Heart right ventricle (tissue), 16 donors: ENCODE data around the gene ECPAS. TPM values are rescaled to one million over a fixed set of nuclear protein-coding genes. Genes with fewer than 3 reads are reported as not detected.

ENCODE experiments used
- ATAC-seq, 8 donors: fragments of 200-7000 bp; cut with Tn5 transposase; one replicate each; pipeline ENCODE4 v1.9.1; 2020; ENCODE audit warnings: mild to moderate bottlenecking in 8 of 8, moderate library complexity in 8 of 8, moderate number of reproducible peaks in 1 of 8
- DNase-seq, 2 donors: peaks; one replicate each; pipeline ENCODE4 v3.0.0-alpha.2; 2020
- H3K27ac ChIP-seq, 10 donors: fragments of 200-600 bp; sonication (generic) in 2 of 10; one replicate each; pipeline versions ENCODE4 v1.5.0 to v1.8.0; 2020 to 2022; ENCODE audit warnings: mild to moderate bottlenecking in 3 of 10
- H3K27me3 ChIP-seq, 7 donors: fragments of 200-600 bp; one replicate each; pipeline ENCODE4 v1.8.0; 2021 to 2022; ENCODE audit warnings: mild to moderate bottlenecking in 2 of 7
- H3K36me3 ChIP-seq, 9 donors: fragments of 200-600 bp; sonication (generic) in 1 of 9; one replicate each; pipeline versions ENCODE4 v1.5.0 to v1.8.0; 2020 to 2022; ENCODE audit warnings: mild to moderate bottlenecking in 2 of 9
- H3K4me1 ChIP-seq, 9 donors: fragments of 200-600 bp; sonication (generic) in 1 of 9; one replicate each; pipeline versions ENCODE4 v1.5.0 to v1.8.0; 2020 to 2022; ENCODE audit warnings: mild to moderate bottlenecking in 4 of 9
- H3K4me3 ChIP-seq, 10 donors: fragments of 200-600 bp; sonication (generic) in 2 of 10; one replicate each; pipeline versions ENCODE4 v1.5.0 to v1.8.0; 2020 to 2022; ENCODE audit warnings: mild to moderate bottlenecking in 7 of 10, moderate library complexity in 2 of 10
- H3K9me3 ChIP-seq, 11 donors: fragments of 200-600 bp in 10 of 11; sonication (generic) in 2 of 11; one replicate each; pipeline versions ENCODE4 v1.5.0 to v1.8.0; 2013 to 2022; ENCODE audit warnings: mild to moderate bottlenecking in 2 of 11, control low read depth in 1 of 11, moderate library complexity in 1 of 11
- WGBS, 2 donors: extraction: QIAGEN DNeasy Blood & Tissue Kit; methylation state at CpG; one replicate each; pipeline ENCODE4 v1.1.7; 2013; ENCODE audit warnings: inconsistent platforms in 1 of 2; 5-methylcytosine and 5-hydroxymethylcytosine counted together
- intact Hi-C, 10 donors: fragments of 100-400 bp; cut with DNase I; formaldehyde crosslinking; loops; one replicate each; pipeline versions ENCODE4 v1.11.1 to v1.14.2; 2022
- polyA plus RNA-seq, 2 donors: library from polyadenylated mRNA; stranded (reverse); fragments of 200-250 nt; gene quantifications; one replicate each; pipeline ENCODE4 v1.2.3, GENCODE V29; 2013
- total RNA-seq, 10 donors: library from RNA; stranded (reverse); fragmentation: NEBNext Ultra II Directional in 3 of 10; extraction: Animal tissue kit (Norgen Biotek cat#: 25700) in 3 of 10; gene quantifications; one replicate each; pipeline versions ENCODE4 v1.2.1 to v1.2.4, GENCODE V29; 2021 to 2023
- TF ChIP-seq, protein P1 (sequence below), 9 donors: fragments of 200-600 bp; sonication (generic) in 2 of 9; IDR thresholded peaks; one replicate each; pipeline versions ENCODE4 v1.5.0 to v1.8.0; 2021 to 2022; ENCODE audit warnings: antibody characterized with exemption in 9 of 9, mild to moderate bottlenecking in 5 of 9, moderate library complexity in 1 of 9
- donor health status: Arrhythmogenic right ventricular cardiomyopathy.
- donor health status: ischemic (EF 13 %, LVEDD 7.1; RV severe dilation, severe dysfunction).
- donor health status: healthy with polysubstance abuse.
- donor health status: DM: no; HTN: yes; CAD: no.
- donor health status: DM: no; HTN: no; CAD: no.
- donor health status: ischemic (EF 25% LVEDD 6.9; RV normal size, moderate dysfunction).
- donor health status: ischemic (EF 25% LVEDD 5.7; RV mildly dilated, moderate dysfunction).
- donor health status: healthy.
- donor health status: DM: yes; HTN: yes; CAD: no.
- donor health status: Ischemic cardiomyopathy.
- donor health status: ischemic (EF 35%, LVEDD 5.7; RV mildly dilated, moderate dysfunction).
- donor health status: nonischemic (EF 11% LVEDD 7.7; RV severe dilation, severe dysfunction).
- donor health status: DM: yes; HTN: yes; CAD: no.
- donor health status: PGD.
- donor health status: ischemic (EF 29% LVEDD 5.4; RV normal size, mild dysfunction).
- donor health status: nonischemic (EF 23%, LVEDD 6.1; RV moderate dilation, normal function).

Gene ECPAS
- total and polyA plus RNA-seq, 12 donors, result 20.6 to 128 (median 108) TPM

DNA sequence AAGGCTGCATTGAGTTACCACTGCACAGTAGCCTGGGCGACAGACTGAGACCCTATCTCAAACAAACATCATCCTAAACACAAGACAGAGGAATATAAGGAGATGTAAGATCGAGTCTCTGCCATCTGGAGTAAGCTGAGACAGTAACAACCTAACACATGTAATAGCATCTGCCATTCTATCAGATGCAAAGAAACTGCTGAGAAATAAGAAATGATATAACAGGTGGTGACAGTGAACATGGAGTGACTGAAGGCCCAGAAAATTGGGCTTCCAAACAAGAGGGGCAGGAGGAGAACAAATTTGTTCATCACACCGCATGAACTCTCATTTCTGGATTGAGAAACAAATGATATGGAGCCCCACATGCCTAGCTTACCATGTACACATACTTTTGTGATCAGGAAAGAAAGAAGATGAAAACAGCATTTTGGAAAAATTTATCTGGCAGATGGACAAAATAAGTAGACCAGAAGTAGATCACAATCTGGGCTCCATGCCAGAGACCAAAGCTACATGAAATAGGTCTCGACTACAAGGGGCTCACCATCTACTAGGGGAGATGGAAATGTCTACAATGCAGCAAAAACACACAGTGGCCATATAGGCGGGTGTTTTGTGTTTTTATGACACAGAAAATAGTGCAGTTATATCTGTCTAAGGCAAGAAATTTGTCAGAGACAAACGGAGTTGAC lies 45.5 kb downstream of the ECPAS start:
- H3K4me3 ChIP-seq, result no peak overlapping the region
- ATAC-seq, result no peak
- no peaks in the 10 kb centered on the region for H3K27me3 ChIP-seq
- H3K4me1 ChIP-seq, result no peaks in the 10 kb centered on the region
- H3K36me3 ChIP-seq, result peaks cover 0 to 99% (median 42%) of the 10 kb centered on the region in 9 donors
- H3K27ac ChIP-seq, result no peak overlapping the region
- H3K9me3 ChIP-seq, result no peaks in the 10 kb centered on the region
- 90 to 91% methylated on average over 6 of the region's 6 CpGs for WGBS, 2 donors
- DNase-seq, result no peak
- TF ChIP-seq, protein P1, sequence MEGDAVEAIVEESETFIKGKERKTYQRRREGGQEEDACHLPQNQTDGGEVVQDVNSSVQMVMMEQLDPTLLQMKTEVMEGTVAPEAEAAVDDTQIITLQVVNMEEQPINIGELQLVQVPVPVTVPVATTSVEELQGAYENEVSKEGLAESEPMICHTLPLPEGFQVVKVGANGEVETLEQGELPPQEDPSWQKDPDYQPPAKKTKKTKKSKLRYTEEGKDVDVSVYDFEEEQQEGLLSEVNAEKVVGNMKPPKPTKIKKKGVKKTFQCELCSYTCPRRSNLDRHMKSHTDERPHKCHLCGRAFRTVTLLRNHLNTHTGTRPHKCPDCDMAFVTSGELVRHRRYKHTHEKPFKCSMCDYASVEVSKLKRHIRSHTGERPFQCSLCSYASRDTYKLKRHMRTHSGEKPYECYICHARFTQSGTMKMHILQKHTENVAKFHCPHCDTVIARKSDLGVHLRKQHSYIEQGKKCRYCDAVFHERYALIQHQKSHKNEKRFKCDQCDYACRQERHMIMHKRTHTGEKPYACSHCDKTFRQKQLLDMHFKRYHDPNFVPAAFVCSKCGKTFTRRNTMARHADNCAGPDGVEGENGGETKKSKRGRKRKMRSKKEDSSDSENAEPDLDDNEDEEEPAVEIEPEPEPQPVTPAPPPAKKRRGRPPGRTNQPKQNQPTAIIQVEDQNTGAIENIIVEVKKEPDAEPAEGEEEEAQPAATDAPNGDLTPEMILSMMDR (IDR thresholded peaks at IDR 0.05), result no peak
- intact Hi-C loops, result no loop called here

DNA sequence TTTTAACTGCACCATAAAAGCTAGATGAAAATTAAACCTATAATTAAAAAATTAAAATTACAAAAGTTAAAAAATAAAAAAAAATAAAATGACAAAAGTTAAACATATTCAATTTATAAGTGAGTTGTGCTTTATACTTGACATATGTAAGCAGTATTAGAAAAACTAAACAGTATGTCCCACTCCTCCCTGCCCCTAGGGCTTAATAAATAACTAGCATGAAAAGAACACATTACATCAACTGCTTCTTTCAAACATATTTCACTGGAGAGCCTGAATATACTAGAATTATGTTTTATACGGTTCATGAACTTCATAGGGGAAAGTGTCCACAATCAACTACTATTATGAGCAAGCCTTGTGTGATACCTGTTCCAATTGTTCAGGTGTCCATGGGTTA lies 47.6 kb downstream of the ECPAS start:
- H3K9me3 ChIP-seq, result no peaks in the 10 kb centered on the region
- no peaks in the 10 kb centered on the region for H3K4me1 ChIP-seq
- no peak overlapping the region for H3K4me3 ChIP-seq
- H3K27me3 ChIP-seq, result no peaks in the 10 kb centered on the region
- no peak overlapping the region for H3K27ac ChIP-seq
- peaks cover 0 to 98% (median 47%) of the 10 kb centered on the region in 9 donors for H3K36me3 ChIP-seq
- DNase-seq (no peak), ATAC-seq (no peak)
- TF ChIP-seq, protein P1 (IDR thresholded peaks at IDR 0.05), result no peak
- 82 to 90% methylated on average over 1 of the region's 1 CpG for WGBS, 2 donors
- intact Hi-C loops, result no loop called here

DNA sequence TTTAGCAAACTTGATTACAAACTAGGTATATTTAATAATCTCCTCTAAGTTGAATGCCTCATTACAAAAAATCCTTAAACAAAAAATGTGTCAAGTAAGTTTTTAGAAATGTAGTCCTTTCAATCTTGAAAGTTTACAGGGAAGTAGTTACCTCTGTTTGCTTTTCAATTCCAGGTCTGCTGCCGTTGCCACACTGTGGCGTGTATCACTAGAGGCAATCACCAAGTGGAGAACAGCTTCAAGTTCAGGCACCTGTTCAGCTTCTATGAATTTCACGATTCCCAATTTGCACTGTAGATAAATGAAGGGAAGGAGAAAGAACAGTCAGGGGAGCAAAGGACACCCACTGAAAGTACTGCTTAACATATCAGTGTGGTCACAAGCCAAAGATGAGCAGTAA lies 51.1 kb downstream of the ECPAS start:
- intact Hi-C loops, result no loop called here
- Histone ChIP-seq H3K4me3 (no peak overlapping the region), H3K9me3 (no peaks in the 10 kb centered on the region), H3K4me1 (no peaks in the 10 kb centered on the region), H3K27me3 (no peaks in the 10 kb centered on the region), H3K27ac (no peak overlapping the region), H3K36me3 (peaks cover 0 to 99% (median 46%) of the 10 kb centered on the region in 9 donors)
- TF ChIP-seq, protein P1 (IDR thresholded peaks at IDR 0.05), result no peak
- DNase-seq (no peak), ATAC-seq (no peak)
- WGBS, 2 donors, result 88 to 93% methylated on average over 3 of the region's 3 CpGs

DNA sequence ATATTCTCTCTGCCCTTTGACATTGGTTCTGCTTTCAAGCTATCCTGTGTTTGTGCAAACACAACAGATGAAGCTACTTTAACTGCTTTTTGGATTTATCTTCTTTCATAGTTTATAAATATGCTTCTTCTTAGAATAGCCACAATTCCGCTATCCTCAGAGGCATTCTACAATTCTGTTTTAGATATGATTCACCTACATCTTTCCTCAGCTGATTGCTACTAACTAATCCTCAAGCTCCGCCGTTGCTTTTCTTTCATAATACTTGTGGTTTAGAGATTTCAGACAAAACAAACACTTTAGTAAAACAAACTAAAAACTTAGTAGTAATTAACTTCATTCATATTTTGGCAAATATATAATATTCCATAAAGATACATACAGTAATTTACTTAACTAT lies 52.5 kb downstream of the ECPAS start:
- ATAC-seq (no peak), DNase-seq (no peak)
- no peak overlapping the region for H3K4me3 ChIP-seq
- TF ChIP-seq, protein P1 (IDR thresholded peaks at IDR 0.05), result no peak
- H3K4me1 ChIP-seq, result peaks cover 0 to 6% (median 0%) of the 10 kb centered on the region in 9 donors
- no peaks in the 10 kb centered on the region for H3K9me3 ChIP-seq
- no peaks in the 10 kb centered on the region for H3K27me3 ChIP-seq
- intact Hi-C loops, result no loop called here
- 95 to 96% methylated on average over 3 of the region's 3 CpGs for WGBS, 2 donors
- peaks cover 0 to 99% (median 39%) of the 10 kb centered on the region in 9 donors for H3K36me3 ChIP-seq
- H3K27ac ChIP-seq, result no peak overlapping the region
